K562 (cell line): ENCODE measurements around the gene NBEAL2. TPM values are rescaled to one million over a fixed set of nuclear protein-coding genes. Genes with fewer than 3 reads are reported as not detected.
A peak's percentile ranks its signal among the peaks of the same experiment; 100 is the strongest.

Experiments
- ETS2 ChIP-seq: IDR thresholded peaks from 2 replicates; pipeline ENCODE4 v1.6.1; 2016; ENCODE audit warnings: borderline replicate concordance, missing genetic modification characterization, mild to moderate bottlenecking, moderate library complexity, missing compliant biosample characterization; ENCODE audit not compliant: poor library complexity, severe bottlenecking
- FIP1L1 ChIP-seq: fragments of 200-400 bp; formaldehyde crosslinking; IDR thresholded peaks from 2 replicates; pipeline ENCODE4 v1.6.1; 2018; ENCODE audit warnings: mild to moderate bottlenecking, low read depth, low read length; ENCODE audit not compliant: poor library complexity, severe bottlenecking
- FOXP1 ChIP-seq: sonication (generic); formaldehyde crosslinking; IDR thresholded peaks from 2 replicates; pipeline ENCODE4 v1.8.0; 2022; ENCODE audit warnings: mild to moderate bottlenecking, missing genetic modification reagents
- HDAC1 ChIP-seq, 2 experiments: fragments of 450-650 bp; IDR thresholded peaks; 2 replicates each; pipeline ENCODE4 v1.6.1; 2016 to 2017; ENCODE audit warnings: inconsistent platforms in 1 of 2, mild to moderate bottlenecking in 1 of 2, moderate library complexity in 1 of 2
- HEY1 ChIP-seq: fragments of 250-450 bp; sonication (Bioruptor Pico); IDR thresholded peaks from 2 replicates; pipeline ENCODE4 v1.5.0; 2020; ENCODE audit warnings: mild to moderate bottlenecking, moderate library complexity, borderline replicate concordance
- HOMEZ ChIP-seq: fragments of 250-450 bp; sonication (Bioruptor Pico); IDR thresholded peaks from 2 replicates; pipeline ENCODE4 v1.4.0; 2020; ENCODE audit warnings: mild to moderate bottlenecking, moderate library complexity
- MAFG ChIP-seq: fragments of 450-650 bp; conservative IDR thresholded peaks from 2 replicates; pipeline ENCODE4 v1.6.1; 2016; ENCODE audit warnings: missing genetic modification characterization, missing compliant biosample characterization
- MEIS2 ChIP-seq: fragments of 450-650 bp; IDR thresholded peaks from 2 replicates; pipeline ENCODE4 v1.6.1; 2014; ENCODE audit warnings: mild to moderate bottlenecking; ENCODE audit not compliant: partially characterized antibody
- MNT ChIP-seq, 2 experiments: fragments of 450-650 bp; conservative IDR thresholded peaks; 2 replicates each; pipeline ENCODE4 v1.6.1; 2017; ENCODE audit warnings: mild to moderate bottlenecking in 2 of 2, moderate library complexity in 2 of 2
- MTA2 ChIP-seq: fragments of 450-650 bp; IDR thresholded peaks from 2 replicates; pipeline ENCODE4 v1.6.1; 2016; ENCODE audit warnings: low read depth
- NFRKB ChIP-seq: fragments of 450-650 bp; IDR thresholded peaks from 2 replicates; pipeline ENCODE4 v1.6.1; 2016; ENCODE audit warnings: low read depth
- POLR2AphosphoS2 ChIP-seq: IDR thresholded peaks from 2 replicates; pipeline ENCODE4 v1.6.1; 2012; ENCODE audit warnings: low read length, improper control_type of control experiment
- POU5F1 ChIP-seq: fragments of 150-350 bp; IDR thresholded peaks from 2 replicates; pipeline ENCODE4 v1.6.1; 2014; ENCODE audit warnings: borderline replicate concordance, low read length, low read depth, mild to moderate bottlenecking; ENCODE audit not compliant: partially characterized antibody
- RBFOX2 ChIP-seq: fragments of 200-400 bp; formaldehyde crosslinking; IDR thresholded peaks from 2 replicates; pipeline ENCODE4 v1.6.1; 2017; ENCODE audit warnings: low read depth, mild to moderate bottlenecking, low read length, moderate library complexity
- RBM15 ChIP-seq: fragments of 200-400 bp; formaldehyde crosslinking; IDR thresholded peaks from 2 replicates; pipeline ENCODE4 v1.6.1; 2018; ENCODE audit warnings: mild to moderate bottlenecking, low read length, moderate library complexity; ENCODE audit not compliant: insufficient read depth
- RFX7 ChIP-seq: fragments of 250-450 bp; sonication (Bioruptor Pico); IDR thresholded peaks from 2 replicates; pipeline ENCODE4 v1.5.1; 2021; ENCODE audit warnings: mild to moderate bottlenecking
- SOX6 ChIP-seq: fragments of 450-650 bp; IDR thresholded peaks from 2 replicates; pipeline ENCODE4 v1.6.1; 2014; ENCODE audit warnings: mild to moderate bottlenecking
- TBP ChIP-seq: optimal IDR thresholded peaks from 2 replicates; pipeline ENCODE3; 2011; ENCODE audit warnings: low read depth, low read length, improper control_type of control experiment
- U2AF2 ChIP-seq: fragments of 200-400 bp; formaldehyde crosslinking; optimal IDR thresholded peaks from 2 replicates; pipeline ENCODE3; 2017; ENCODE audit warnings: low read depth, mild to moderate bottlenecking, low read length
- VEZF1 ChIP-seq: fragments of 200-800 bp; sonication (Bioruptor generic); IDR thresholded peaks from 2 replicates; pipeline ENCODE4 v1.6.1; 2017; ENCODE audit warnings: missing genetic modification characterization, missing compliant biosample characterization
- ZFX ChIP-seq: sonication (generic); formaldehyde crosslinking; IDR thresholded peaks from 2 replicates; pipeline ENCODE4 v1.8.0; 2022; ENCODE audit warnings: mild to moderate bottlenecking, missing genetic modification reagents, moderate library complexity
- ZNF224 ChIP-seq: sonication (generic); formaldehyde crosslinking; IDR thresholded peaks from 2 replicates; pipeline ENCODE4 v1.8.0; 2022; ENCODE audit warnings: mild to moderate bottlenecking, missing genetic modification reagents
- ZNF232 ChIP-seq: sonication (generic); formaldehyde crosslinking; IDR thresholded peaks from 2 replicates; pipeline ENCODE4 v1.8.0; 2022; ENCODE audit warnings: mild to moderate bottlenecking, missing genetic modification reagents
- ZNF274 ChIP-seq: IDR thresholded peaks from 2 replicates; pipeline ENCODE4 v1.6.1; 2011; ENCODE audit warnings: low read depth, mild to moderate bottlenecking, low read length, moderate library complexity, borderline replicate concordance
- ZNF79 ChIP-seq: fragments of 250-450 bp; sonication (Bioruptor Pico); IDR thresholded peaks from 2 replicates; pipeline ENCODE4 v1.4.0; 2020; ENCODE audit warnings: low read depth, mild to moderate bottlenecking, moderate library complexity
- polyA plus RNA-seq, 8 experiments: library from polyadenylated mRNA; depleted of rRNA in 4 of 8; stranded (reverse) in 5 of 8; unstranded in 3 of 8; fragments of >200 nt; fragmentation: Nextera tagmentation in 2 of 8; fragmentation: Illumina TruSeq in 1 of 8; extraction: Ambion mirVana in 2 of 8; extraction: Trizol in 1 of 8; gene quantifications; 2 replicates each; pipeline versions ENCODE4 v1.2.1 to v1.2.3, GENCODE V29; 2011 to 2014; ENCODE audit warnings: inconsistent platforms in 1 of 8, missing spikeins in 1 of 8
- total RNA-seq, 7 experiments: library from RNA; depleted of rRNA in 6 of 7; stranded (reverse); fragments of >200 nt in 6 of 7; fragmentation: Illumina TruSeq in 2 of 7; extraction: Trizol in 2 of 7; gene quantifications; 2 replicates each; pipeline versions ENCODE4 v1.2.1 to v1.2.3, GENCODE V29; 2011 to 2021; ENCODE audit warnings: low replicate concordance in 1 of 7

NBEAL2 gene
- total and polyA plus RNA-seq, 9 of the 15 experiments (the other 6 are each of a cell fraction or from before 2014, with no cell fraction given), result 0.06 to 114 (median 29.6) TPM

- TF ChIP-seq POU5F1 (no peak), ETS2 (tag) (no peak), HEY1 (CRISPR knock-in tag) (no peak), VEZF1 (peak; percentile 51), MTA2 (peak; percentile 46; the same call in 1 of the 2 replicates), NFRKB (no peak), MEIS2 (peak; percentile 38), ZNF232 (CRISPR knock-in tag) (no peak), ZNF79 (CRISPR knock-in tag) (no peak), U2AF2 (no peak), FIP1L1 (no peak), ZFX (CRISPR knock-in tag) (no peak), HOMEZ (CRISPR knock-in tag) (no peak), SOX6 (peak; percentile 38; the same call in 1 of the 2 replicates), ZNF274 (no peak), MAFG (tag) (no peak), RBM15 (no peak), MNT (conservative IDR thresholded peaks at IDR 0.05) (no peak), TBP (no peak), POLR2AphosphoS2 (no peak), ZNF224 (CRISPR knock-in tag) (no peak), RBFOX2 (no peak), FOXP1 (CRISPR knock-in tag) (no peak), RFX7 (no peak), HDAC1 (IDR thresholded peaks at IDR 0.05) (0 out of 4 replicates have a peak, but pooled peaks of 1 of the 2 experiments have one; percentile 31)
Measured at GRCh38 chr3:46971742-46972141, 7.7 kb upstream of the NBEAL2 start (continued).
